KMS-11 (cell line): ENCODE measurements around the gene CAPN11.
"Not testable (repeated sequence)": the region's sequence is repeated elsewhere in the genome, so short reads cannot be mapped to it uniquely, and the experiment has no call there.

Source experiments
- H2AFZ ChIP-seq: fragments of 200-600 bp; sonication (generic); 2 replicates; pipeline ENCODE4 v1.6.1; 2016; ENCODE audit warnings: antibody characterized with exemption, mixed run types, low read depth
- H3K27ac ChIP-seq: fragments of 200-600 bp; sonication (generic); 2 replicates; pipeline ENCODE4 v1.6.1; 2016; ENCODE audit warnings: mild to moderate bottlenecking, mixed run types
- H3K27me3 ChIP-seq: fragments of 200-600 bp; sonication (generic); 2 replicates; pipeline ENCODE4 v1.6.1; 2017; ENCODE audit warnings: mild to moderate bottlenecking, low read depth, mixed run types, moderate library complexity; ENCODE audit not compliant: insufficient read depth
- H3K36me3 ChIP-seq: fragments of 200-600 bp; sonication (generic); 2 replicates; pipeline ENCODE4 v1.6.1; 2017; ENCODE audit warnings: mild to moderate bottlenecking, mixed run types; ENCODE audit not compliant: insufficient read depth
- H3K4me1 ChIP-seq: fragments of 200-600 bp; sonication (generic); 2 replicates; pipeline ENCODE4 v1.6.1; 2016; ENCODE audit warnings: mild to moderate bottlenecking, low read depth, mixed run types; ENCODE audit not compliant: poor library complexity, severe bottlenecking
- H3K4me2 ChIP-seq: fragments of 200-600 bp; sonication (generic); 2 replicates; pipeline ENCODE4 v1.7.0; 2016; ENCODE audit warnings: mild to moderate bottlenecking, mixed run types
- H3K4me3 ChIP-seq: fragments of 200-600 bp; sonication (generic); IDR thresholded peaks from 2 replicates; pipeline ENCODE4 v1.6.1; 2017; ENCODE audit warnings: low read depth, low read length, mixed read lengths; ENCODE audit not compliant: insufficient read depth
- H3K79me2 ChIP-seq: fragments of 200-600 bp; sonication (generic); 2 replicates; pipeline ENCODE4 v1.6.1; 2016; ENCODE audit warnings: low read depth, mixed run types; ENCODE audit not compliant: insufficient read depth
- H3K9ac ChIP-seq: fragments of 200-600 bp; sonication (generic); 2 replicates; pipeline ENCODE4 v1.6.1; 2016; ENCODE audit warnings: mild to moderate bottlenecking, mixed run types
- H4K20me1 ChIP-seq: fragments of 200-600 bp; sonication (generic); 2 replicates; pipeline ENCODE4 v1.6.1; 2016; ENCODE audit warnings: mild to moderate bottlenecking, mixed run types; ENCODE audit not compliant: insufficient read depth
- TF ChIP-seq, protein P1 (sequence below): fragments of 200-600 bp; sonication (generic); conservative IDR thresholded peaks from 2 replicates; pipeline ENCODE4 v1.6.1; 2017; ENCODE audit warnings: low read depth, mild to moderate bottlenecking, antibody characterized with exemption, low read length, moderate library complexity, mixed read lengths

Gene CAPN11

DNA sequence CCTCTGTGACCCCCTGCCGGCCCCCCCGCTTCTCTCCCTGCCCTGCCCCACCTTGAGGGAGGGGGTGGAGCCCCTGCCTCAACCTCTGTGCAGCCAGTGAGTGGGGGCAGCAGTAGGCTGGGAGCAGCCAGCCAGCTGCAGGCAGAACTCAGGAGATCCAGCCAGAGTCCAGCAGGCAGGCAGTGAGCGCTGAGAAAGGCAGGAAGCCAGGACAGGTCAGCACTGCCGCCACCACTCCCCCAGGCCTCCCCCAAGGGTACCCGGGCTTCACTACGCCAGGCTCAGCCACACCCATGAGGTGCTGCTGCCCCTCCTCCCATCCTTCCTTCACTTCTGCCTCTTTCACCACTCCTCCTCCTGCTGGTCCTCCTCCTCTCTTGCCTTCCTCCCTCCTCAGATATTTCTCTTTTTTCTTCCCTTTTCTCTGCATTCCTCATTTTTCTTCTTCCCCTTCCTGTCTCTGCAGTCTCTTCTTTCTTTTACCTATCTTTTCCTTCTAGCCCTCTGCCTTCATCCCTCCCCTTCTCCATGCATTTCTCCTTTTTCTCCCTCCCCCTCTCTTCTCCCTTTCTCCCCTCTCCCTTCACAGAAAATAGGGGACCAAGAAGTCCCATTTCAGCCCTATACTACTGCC, 19.8 kb upstream of the CAPN11 start:
- Histone ChIP-seq H3K4me2 (no peak overlapping the region), H3K36me3 (no peaks in the 10 kb centered on the region), H3K27ac (no peak overlapping the region), H3K27me3 (no peaks in the 10 kb centered on the region), H4K20me1 (no peaks in the 10 kb centered on the region), H3K79me2 (no peaks in the 10 kb centered on the region), H2AFZ (no peak overlapping the region), H3K4me1 (no peaks in the 10 kb centered on the region), H3K9ac (no peak overlapping the region), H3K4me3 (no peak overlapping the region)
- TF ChIP-seq, protein P1, sequence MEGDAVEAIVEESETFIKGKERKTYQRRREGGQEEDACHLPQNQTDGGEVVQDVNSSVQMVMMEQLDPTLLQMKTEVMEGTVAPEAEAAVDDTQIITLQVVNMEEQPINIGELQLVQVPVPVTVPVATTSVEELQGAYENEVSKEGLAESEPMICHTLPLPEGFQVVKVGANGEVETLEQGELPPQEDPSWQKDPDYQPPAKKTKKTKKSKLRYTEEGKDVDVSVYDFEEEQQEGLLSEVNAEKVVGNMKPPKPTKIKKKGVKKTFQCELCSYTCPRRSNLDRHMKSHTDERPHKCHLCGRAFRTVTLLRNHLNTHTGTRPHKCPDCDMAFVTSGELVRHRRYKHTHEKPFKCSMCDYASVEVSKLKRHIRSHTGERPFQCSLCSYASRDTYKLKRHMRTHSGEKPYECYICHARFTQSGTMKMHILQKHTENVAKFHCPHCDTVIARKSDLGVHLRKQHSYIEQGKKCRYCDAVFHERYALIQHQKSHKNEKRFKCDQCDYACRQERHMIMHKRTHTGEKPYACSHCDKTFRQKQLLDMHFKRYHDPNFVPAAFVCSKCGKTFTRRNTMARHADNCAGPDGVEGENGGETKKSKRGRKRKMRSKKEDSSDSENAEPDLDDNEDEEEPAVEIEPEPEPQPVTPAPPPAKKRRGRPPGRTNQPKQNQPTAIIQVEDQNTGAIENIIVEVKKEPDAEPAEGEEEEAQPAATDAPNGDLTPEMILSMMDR = no peak

DNA sequence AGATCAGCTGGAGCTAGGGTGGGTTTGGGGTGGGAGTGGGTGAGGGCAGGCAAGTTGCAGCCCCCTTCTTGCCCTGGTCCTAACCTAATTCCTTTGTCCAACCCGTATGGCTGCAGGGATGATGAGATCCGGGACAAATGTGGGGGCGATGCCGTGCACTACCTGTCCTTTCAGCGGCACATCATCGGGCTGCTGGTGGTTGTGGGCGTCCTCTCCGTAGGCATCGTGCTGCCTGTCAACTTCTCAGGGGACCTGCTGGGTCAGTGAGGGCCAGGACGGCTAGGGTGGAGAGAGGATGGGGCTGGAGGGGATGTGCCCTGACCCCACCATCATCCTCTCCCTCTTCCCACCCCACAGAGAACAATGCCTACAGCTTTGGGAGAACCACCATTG, 19.3 kb upstream of the CAPN11 start:
- Histone ChIP-seq H3K36me3 (no peaks in the 10 kb centered on the region), H3K4me1 (no peaks in the 10 kb centered on the region), H2AFZ (no peak overlapping the region), H3K79me2 (no peaks in the 10 kb centered on the region), H4K20me1 (no peaks in the 10 kb centered on the region), H3K4me2 (no peak overlapping the region), H3K4me3 (no peak overlapping the region), H3K27ac (no peak overlapping the region), H3K9ac (no peak overlapping the region), H3K27me3 (no peaks in the 10 kb centered on the region)
- TF ChIP-seq, protein P1 = no peak

DNA sequence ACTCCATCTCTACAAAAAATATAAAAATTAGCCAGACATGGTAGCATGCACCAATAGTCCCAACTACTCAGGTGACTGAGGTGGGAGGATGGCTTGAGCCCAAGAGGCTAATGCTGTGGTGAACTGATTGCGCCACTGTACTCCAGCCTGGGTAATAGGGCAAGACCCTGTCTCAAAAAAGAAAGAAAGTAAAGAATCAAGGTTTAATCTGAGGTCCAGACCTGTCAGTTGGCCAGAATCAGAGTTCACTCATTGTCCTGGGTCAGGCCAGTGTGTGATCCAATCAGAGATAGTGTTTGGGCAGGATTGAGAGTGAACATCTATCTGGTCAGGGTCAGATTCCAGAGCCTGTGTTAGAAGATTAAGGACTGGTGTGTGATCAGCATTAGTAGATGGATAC, 15.8 kb upstream of the CAPN11 start:
- Histone ChIP-seq H3K27ac (no peak overlapping the region), H3K4me1 (no peaks in the 10 kb centered on the region), H4K20me1 (no peaks in the 10 kb centered on the region), H3K4me2 (no peak overlapping the region), H3K27me3 (no peaks in the 10 kb centered on the region), H3K4me3 (no peak overlapping the region), H3K36me3 (no peaks in the 10 kb centered on the region), H3K79me2 (no peaks in the 10 kb centered on the region), H2AFZ (no peak overlapping the region), H3K9ac (no peak overlapping the region)
- TF ChIP-seq, protein P1 = no peak

DNA sequence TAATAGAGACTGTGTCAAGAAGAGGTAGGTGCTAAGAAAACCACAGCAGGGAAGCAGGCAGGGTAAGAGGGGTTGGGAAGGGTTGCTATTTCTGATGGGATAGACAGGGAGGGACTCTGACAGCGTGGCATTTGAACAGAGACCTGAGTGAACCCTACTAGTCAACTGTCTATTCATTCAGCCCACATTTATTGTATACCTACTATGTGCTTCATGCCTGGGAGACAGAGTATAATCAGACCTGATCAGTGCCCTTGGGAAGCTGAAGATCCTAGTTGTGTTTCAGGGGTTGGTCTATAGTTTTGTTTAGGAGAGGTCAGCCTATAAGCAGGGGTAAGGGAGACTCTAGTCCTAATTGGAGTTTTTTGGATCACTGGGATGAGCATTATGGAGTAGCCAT, 14.9 kb upstream of the CAPN11 start:
- Histone ChIP-seq H2AFZ (no peak overlapping the region), H3K36me3 (no peaks in the 10 kb centered on the region), H3K79me2 (no peaks in the 10 kb centered on the region), H3K27me3 (no peaks in the 10 kb centered on the region), H3K4me1 (no peaks in the 10 kb centered on the region), H3K4me2 (no peak overlapping the region), H3K9ac (no peak overlapping the region), H3K4me3 (no peak overlapping the region), H3K27ac (no peak overlapping the region), H4K20me1 (no peaks in the 10 kb centered on the region)
- TF ChIP-seq, protein P1 = no peak

DNA sequence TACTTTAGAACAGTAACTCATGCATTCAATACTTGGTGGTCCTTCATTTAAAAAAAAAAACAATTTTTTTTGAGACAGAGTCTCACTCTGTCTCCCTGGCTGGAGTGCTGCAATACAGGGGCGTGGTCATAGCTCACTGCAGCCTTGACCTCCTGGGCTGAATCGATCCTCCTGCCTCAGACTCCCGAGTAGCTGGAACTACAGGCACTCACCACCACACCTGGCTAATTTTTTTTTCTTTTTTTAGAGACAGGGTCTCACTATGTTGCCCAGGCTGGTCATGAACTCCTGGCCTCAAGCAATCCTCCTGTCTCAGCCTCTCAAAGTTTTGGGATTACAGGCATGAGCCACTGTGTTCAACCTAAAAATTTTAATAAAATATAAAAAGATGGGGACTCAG, 14.1 kb upstream of the CAPN11 start:
- not testable (repeated sequence) for H3K4me1 ChIP-seq, H3K36me3 ChIP-seq, H3K27me3 ChIP-seq, H3K4me3 ChIP-seq, H3K9ac ChIP-seq, H3K4me2 ChIP-seq, H4K20me1 ChIP-seq, H3K27ac ChIP-seq, H3K79me2 ChIP-seq, H2AFZ ChIP-seq
